T-helper 2 cell treated with Interferon-gamma antibody and Interleukin-4, amounts not matched to agents 5 μg/mL and 100 μg/mL, for 36 hours (primary cell): ENCODE data around the gene PTBP1.

Experiments
- DNase-seq: peaks from one replicate; pipeline ENCODE4 v3.0.0; 2021; ENCODE audit warnings: low spot score
- H3K27ac Mint-ChIP-seq: one replicate; pipeline ENCODE4 v1.8.0; 2021; ENCODE audit warnings: mild to moderate bottlenecking, mixed read lengths
- H3K27me3 Mint-ChIP-seq: one replicate; pipeline ENCODE4 v1.8.0; 2021; ENCODE audit warnings: low read depth, mixed read lengths
- H3K36me3 Mint-ChIP-seq: one replicate; pipeline ENCODE4 v1.8.0; 2021; ENCODE audit warnings: low read depth, mixed read lengths
- H3K4me1 Mint-ChIP-seq: one replicate; pipeline ENCODE4 v1.8.0; 2021; ENCODE audit warnings: low read depth, mixed read lengths
- H3K4me3 Mint-ChIP-seq: one replicate; pipeline ENCODE4 v1.8.0; 2022; ENCODE audit warnings: mild to moderate bottlenecking, moderate library complexity, mixed read lengths
- H3K9me3 Mint-ChIP-seq: one replicate; pipeline ENCODE4 v1.8.0; 2021; ENCODE audit warnings: mixed read lengths

The PTBP1 gene

DNA sequence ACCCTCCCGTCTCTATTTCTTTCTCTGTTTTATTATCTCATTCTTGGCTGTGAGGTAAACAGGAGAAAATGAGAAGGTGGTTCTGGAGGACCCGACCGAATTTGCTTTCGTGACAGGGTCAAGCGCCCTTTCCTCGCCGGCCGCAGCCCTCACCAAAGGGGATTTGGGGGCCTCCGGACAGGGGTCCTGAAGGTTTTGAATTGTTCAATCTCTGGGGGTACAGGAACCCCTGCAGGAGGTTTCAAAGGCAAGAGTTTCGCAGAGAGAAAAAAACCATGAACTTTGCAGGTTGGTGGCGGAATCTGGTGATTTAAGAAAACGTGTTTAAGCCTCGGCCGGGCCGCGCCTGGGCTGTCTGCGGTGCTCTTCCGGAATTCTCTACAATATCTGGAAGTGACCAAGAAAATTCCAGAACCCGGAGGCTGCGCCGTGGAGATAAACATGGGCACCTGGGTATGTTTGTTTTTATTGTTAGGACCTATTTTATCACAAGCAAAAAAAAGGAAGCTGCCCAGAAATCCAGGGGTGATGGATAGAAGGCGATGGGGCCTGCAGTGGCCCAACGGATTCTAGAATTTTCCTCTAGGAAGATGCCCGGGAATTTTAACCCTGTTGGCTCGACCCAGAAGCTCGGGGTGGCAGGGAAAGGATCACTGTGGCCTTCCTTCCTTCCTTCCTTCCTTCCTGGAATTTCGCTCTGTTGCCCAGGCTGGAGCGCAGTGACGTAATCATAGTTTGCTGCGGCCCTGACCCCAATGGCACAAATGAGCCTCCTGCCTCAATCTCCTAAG, 14.2 kb upstream of the PTBP1 start:
- H3K4me1 Mint-ChIP-seq: no peaks in the 10 kb centered on the region
- H3K9me3 Mint-ChIP-seq: no peaks in the 10 kb centered on the region
- no peaks in the 10 kb centered on the region for H3K27me3 Mint-ChIP-seq
- no peak for DNase-seq
- no peaks in the 10 kb centered on the region for H3K36me3 Mint-ChIP-seq
- H3K27ac Mint-ChIP-seq: no peak overlapping the region
- H3K4me3 Mint-ChIP-seq: no peak overlapping the region

GRCh38 chr19:784541-784940, 12.7 kb upstream of the PTBP1 start:
- no peak for DNase-seq
- Mint-ChIP-seq H3K4me1 (no peaks in the 10 kb centered on the region), H3K27ac (no peak overlapping the region), H3K9me3 (no peaks in the 10 kb centered on the region), H3K27me3 (peaks cover 3% of the 10 kb centered on the region), H3K4me3 (no peak overlapping the region), H3K36me3 (no peaks in the 10 kb centered on the region)

- no peaks in the 10 kb centered on the region for H3K9me3 Mint-ChIP-seq
- no peak for DNase-seq
- no peaks in the 10 kb centered on the region for H3K36me3 Mint-ChIP-seq
- H3K4me1 Mint-ChIP-seq: no peaks in the 10 kb centered on the region
- H3K27me3 Mint-ChIP-seq: peaks cover 3% of the 10 kb centered on the region
- no peak overlapping the region for H3K27ac Mint-ChIP-seq
- no peak overlapping the region for H3K4me3 Mint-ChIP-seq
Measured at GRCh38 chr19:787536-787935, 9.7 kb upstream of the PTBP1 start.

DNA sequence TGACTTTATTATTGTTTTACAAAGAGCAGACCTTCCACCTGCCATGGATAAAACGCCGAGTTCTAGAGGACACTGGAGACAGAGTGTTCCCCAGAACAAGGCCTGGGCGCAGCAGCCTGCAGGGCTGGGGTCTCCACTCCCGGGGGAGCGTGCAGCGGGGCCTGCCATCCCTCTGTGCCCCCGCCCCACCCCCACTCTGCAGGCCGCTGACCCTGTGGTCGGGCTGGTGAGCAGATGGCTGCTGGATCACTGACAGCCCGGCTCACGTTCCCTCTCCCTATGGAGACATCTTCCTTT, 8.6 kb upstream of the PTBP1 start:
- Mint-ChIP-seq H3K27ac (no peak overlapping the region), H3K4me1 (no peaks in the 10 kb centered on the region), H3K4me3 (no peak overlapping the region)

DNA sequence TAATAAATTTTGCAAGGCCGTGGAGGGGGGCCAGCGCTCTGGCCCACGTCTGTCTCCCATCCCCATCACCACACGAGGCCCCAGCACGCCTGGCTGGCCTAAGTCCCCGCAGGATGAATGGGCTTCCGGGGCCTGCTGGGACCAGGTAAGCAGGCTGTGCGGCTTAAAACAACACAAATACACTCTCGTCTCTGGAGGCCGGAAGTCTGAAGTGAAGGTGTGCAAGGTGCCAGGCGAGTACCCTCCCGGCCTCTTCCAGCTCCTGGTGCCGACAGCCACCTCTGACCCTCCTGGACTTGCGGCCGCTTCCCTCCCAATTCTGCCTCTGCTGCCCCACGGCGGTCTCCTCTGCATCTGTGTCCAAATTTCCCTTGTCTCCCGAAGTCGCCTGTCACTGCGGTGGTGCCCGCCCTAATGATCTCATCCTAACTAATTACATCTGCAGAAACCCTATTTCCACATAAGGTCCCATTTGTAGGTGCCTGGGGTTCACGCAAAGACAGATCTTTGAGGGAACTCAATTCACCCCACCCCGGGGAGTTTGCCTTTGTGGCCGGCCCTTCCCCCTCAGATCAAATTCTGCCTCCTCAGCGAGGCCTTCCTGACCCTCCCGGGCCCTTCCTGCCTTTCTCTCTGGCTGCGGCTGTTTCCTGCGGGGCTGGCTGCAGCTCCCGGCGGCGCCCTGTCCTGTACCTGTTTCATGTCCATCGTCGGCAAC, 8.1 kb upstream of the PTBP1 start:
- no peaks in the 10 kb centered on the region for H3K36me3 Mint-ChIP-seq
- H3K4me3 Mint-ChIP-seq: no peak overlapping the region
- H3K27me3 Mint-ChIP-seq: peaks cover 3% of the 10 kb centered on the region
- no peaks in the 10 kb centered on the region for H3K4me1 Mint-ChIP-seq
- H3K27ac Mint-ChIP-seq: peak overlapping the region; percentile 50
- H3K9me3 Mint-ChIP-seq: no peaks in the 10 kb centered on the region
- DNase-seq: no peak

More for the DNA sequence above, 8.6 kb upstream of the PTBP1 start:
- H3K36me3 Mint-ChIP-seq: no peaks in the 10 kb centered on the region
- peaks cover 3% of the 10 kb centered on the region for H3K27me3 Mint-ChIP-seq
- DNase-seq: no peak
- no peaks in the 10 kb centered on the region for H3K9me3 Mint-ChIP-seq

DNA sequence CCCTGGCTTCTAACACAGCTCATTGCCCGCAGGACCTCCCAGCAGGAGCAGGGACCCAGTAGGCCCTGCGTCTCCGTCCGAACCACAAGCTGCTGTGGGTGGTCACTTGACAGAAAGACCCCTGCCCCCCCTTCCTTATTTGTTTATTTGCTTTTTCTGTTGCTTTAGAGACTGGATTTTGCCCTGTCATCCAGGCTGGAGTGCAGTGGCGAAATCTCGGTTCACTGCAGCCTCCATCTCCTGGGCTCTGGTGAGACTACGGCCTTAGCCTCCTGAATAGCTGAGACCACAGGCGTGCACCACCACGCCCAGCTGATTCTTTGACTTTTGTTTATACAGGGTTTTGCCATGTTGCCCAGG, 7.6 kb upstream of the PTBP1 start:
- Mint-ChIP-seq H3K9me3 (no peaks in the 10 kb centered on the region), H3K36me3 (no peaks in the 10 kb centered on the region), H3K27ac (no peak overlapping the region), H3K4me1 (no peaks in the 10 kb centered on the region), H3K4me3 (no peak overlapping the region), H3K27me3 (peaks cover 3% of the 10 kb centered on the region)
- DNase-seq: no peak

- H3K4me1 Mint-ChIP-seq: no peaks in the 10 kb centered on the region
- DNase-seq: no peak
- H3K4me3 Mint-ChIP-seq: no peak overlapping the region
- H3K9me3 Mint-ChIP-seq: no peaks in the 10 kb centered on the region
- no peaks in the 10 kb centered on the region for H3K36me3 Mint-ChIP-seq
- peaks cover 3% of the 10 kb centered on the region for H3K27me3 Mint-ChIP-seq
- H3K27ac Mint-ChIP-seq: no peak overlapping the region
Measured at GRCh38 chr19:791007-791566, 6.2 kb upstream of the PTBP1 start.

DNA sequence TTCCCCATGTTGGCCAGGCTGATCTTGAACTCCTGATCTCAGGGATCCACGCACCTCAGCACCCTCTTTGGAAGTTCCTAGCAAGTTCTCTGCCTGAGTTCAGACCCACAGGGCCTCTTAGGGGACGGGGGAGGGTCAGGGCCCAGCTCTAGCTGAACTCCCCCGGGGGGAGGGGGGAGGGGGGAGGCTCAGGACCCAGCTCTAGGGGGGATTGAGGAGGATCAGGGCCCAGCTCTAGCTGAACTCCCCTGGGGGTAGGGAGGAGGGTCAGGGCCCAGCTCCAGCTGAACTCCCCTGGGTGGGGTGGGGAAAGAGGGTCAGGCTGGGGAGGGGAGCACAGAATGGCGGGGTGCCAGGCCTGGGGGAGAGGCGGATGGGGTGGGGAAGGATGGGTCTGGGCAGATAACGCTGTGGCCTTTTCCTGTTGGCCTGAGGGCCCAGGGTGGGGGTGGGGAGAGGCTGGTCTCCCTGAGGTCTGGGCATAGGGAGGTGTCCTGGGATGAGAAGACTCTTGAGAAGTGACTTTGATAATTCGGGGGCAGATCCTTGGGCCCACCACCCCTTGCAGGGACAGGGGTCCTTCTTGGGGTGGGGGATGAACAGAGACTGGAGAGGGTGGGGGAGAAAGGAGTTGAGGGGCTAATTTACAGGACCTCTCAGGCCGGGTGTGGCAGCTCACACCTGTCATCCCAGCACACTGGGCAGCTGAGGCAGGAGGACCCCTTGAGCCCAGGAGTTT, 5.5 kb upstream of the PTBP1 start:
- Mint-ChIP-seq H3K4me1 (peaks cover 2% of the 10 kb centered on the region), H3K27me3 (peaks cover 3% of the 10 kb centered on the region), H3K27ac (no peak overlapping the region), H3K36me3 (no peaks in the 10 kb centered on the region), H3K4me3 (no peak overlapping the region), H3K9me3 (no peaks in the 10 kb centered on the region)
- no peak for DNase-seq

GRCh38 chr19:792306-792885, 4.9 kb upstream of the PTBP1 start:
- Mint-ChIP-seq H3K4me3 (no peak overlapping the region), H3K9me3 (no peaks in the 10 kb centered on the region), H3K36me3 (no peaks in the 10 kb centered on the region)

DNA sequence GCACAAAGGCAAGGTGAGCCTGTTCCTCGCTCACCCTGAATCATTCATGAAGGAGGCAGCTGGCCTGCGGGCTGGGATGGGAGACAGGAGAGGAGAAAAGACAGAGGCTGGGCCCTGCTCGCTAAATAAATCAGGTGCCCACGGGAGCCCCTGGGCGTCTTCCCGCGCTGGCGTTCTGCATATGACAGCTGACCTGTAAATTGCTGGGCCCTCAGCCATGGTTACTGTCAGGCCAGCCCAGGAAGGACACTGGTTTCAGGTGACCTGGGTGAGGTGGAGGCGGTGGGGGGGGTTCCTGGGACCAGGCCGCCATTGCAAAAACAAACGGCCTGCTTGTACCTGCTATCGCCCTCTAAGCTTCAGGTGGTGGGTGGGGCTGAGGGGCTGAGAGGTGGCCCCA, 3.4 kb upstream of the PTBP1 start:
- Mint-ChIP-seq H3K9me3 (no peaks in the 10 kb centered on the region), H3K36me3 (peaks cover 4% of the 10 kb centered on the region), H3K4me3 (no peak overlapping the region), H3K27ac (peak overlapping the region; percentile 36), H3K4me1 (peaks cover 4% of the 10 kb centered on the region), H3K27me3 (peaks cover 3% of the 10 kb centered on the region)
- no peak for DNase-seq

More at GRCh38 chr19:792306-792885, 4.9 kb upstream of the PTBP1 start:
- no peak for DNase-seq
- Mint-ChIP-seq H3K27me3 (peaks cover 3% of the 10 kb centered on the region), H3K27ac (no peak overlapping the region), H3K4me1 (peaks cover 4% of the 10 kb centered on the region)

DNA sequence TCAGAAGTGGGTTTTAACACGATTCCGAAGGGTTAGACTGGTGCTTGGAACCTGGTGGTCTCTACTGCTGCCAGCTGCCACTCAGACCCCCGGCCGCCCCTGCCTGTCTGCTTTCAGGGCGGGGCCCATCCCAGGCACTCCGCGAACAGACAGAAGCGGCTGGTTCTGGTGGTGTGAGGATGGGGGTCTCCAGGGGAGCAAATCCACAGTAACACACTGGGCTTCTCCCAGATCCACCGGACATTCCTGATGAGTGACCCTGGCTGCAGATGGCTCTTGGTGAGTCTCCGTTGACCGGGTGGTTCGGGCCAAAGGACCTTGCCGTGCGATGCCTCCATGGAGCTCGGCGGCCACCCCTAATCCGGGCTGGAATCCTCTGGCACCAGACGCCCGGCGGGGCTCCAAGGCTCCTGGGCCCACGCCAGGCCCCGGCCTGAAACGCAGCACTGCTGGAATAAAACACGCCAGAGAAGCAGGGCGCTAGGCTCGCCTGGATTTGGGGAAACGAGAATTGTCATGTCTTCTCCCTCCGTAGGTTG, 2.1 kb upstream of the PTBP1 start:
- no peaks in the 10 kb centered on the region for H3K9me3 Mint-ChIP-seq
- peaks cover 16% of the 10 kb centered on the region for H3K36me3 Mint-ChIP-seq
- no peak for DNase-seq
- no peak overlapping the region for H3K4me3 Mint-ChIP-seq
- no peak overlapping the region for H3K27ac Mint-ChIP-seq
- H3K27me3 Mint-ChIP-seq: no peaks in the 10 kb centered on the region
- peaks cover 11% of the 10 kb centered on the region for H3K4me1 Mint-ChIP-seq

DNA sequence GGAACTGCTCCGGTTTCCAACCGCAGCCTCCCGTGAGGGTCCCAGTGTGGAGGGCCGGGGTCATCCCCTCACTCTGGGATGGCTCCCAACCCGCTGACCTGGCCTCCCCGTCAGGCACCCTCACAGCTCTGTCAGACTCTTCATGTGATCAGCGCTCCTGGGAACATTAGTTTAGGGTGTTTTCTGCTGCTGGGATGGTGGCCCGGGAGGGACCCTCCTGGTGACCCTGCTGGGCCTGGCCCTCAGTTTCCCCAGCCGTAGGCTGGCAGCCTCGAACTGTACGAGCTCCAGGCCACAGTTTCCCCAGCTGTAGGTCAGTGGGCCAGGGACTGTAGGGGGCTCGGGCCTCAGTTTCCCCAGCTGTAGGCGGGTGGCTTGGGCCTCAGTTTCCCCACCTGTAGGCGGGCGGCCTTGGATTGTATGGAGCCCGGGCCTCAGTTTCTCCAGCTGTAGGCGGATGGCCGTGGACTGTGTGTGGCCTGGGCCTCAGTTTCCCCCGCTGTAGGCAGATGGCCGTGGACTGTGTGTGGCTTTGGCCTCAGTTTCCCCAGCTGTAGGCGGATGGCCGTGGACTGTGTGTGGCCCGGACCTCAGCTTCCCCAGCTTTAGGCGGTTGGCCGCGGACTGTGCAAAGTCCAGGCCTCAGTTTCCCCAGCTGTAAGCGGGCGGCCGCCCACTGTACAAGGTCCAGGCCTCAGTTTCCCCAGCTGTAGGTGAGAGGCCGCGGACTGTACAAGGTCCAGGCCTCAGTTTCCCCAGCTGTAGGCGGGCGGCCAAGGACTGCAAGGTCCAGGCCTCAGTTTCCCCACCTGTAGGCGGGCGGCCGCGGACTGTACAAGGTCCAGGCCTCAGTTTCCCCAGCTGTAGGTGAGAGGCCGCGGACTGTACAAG, 1.3 kb upstream of the PTBP1 start:
- Mint-ChIP-seq H3K36me3 (peaks cover 22% of the 10 kb centered on the region), H3K4me3 (no peak overlapping the region)
- DNase-seq: no peak

More for the DNA sequence above, 1.3 kb upstream of the PTBP1 start:
- Mint-ChIP-seq H3K4me1 (peaks cover 17% of the 10 kb centered on the region), H3K9me3 (no peaks in the 10 kb centered on the region), H3K27me3 (no peaks in the 10 kb centered on the region), H3K27ac (no peak overlapping the region)
